GM06990 (cell line): ENCODE results near the gene OR56A5.
"Not testable (repeated sequence)": the region's sequence is repeated elsewhere in the genome, so short reads cannot be mapped to it uniquely, and the experiment has no call there.

Experiments used
- DNase-seq: peaks from one replicate; pipeline ENCODE4 v3.0.0-alpha.2; 2011; ENCODE audit not compliant: insufficient read length; ENCODE audit errors: extremely low read depth
- H3K27me3 ChIP-seq: replicated peaks from 2 replicates; pipeline ENCODE4 v1.6.0; 2011; ENCODE audit warnings: low read length; ENCODE audit not compliant: control insufficient read depth, insufficient read depth
- H3K36me3 ChIP-seq: 2 replicates; pipeline ENCODE4 v1.5.1; 2011; ENCODE audit warnings: low read length; ENCODE audit not compliant: control insufficient read depth, insufficient read depth
- H3K4me3 ChIP-seq: replicated peaks from 2 replicates; pipeline ENCODE4 v1.5.1; 2011; ENCODE audit warnings: low read depth, mild to moderate bottlenecking, control low read depth, low read length
- CTCF ChIP-seq: IDR thresholded peaks from 2 replicates; pipeline ENCODE4 v1.5.1; 2011; ENCODE audit warnings: low read length, control low read depth, mild to moderate bottlenecking, inconsistent platforms; ENCODE audit not compliant: insufficient read depth, poor library complexity, severe bottlenecking

OR56A5 gene

GRCh38 chr11:5986885-5987284, 18.6 kb upstream of the OR56A5 start, which contains the start of gene OR52L1:
Gene OR52L1, minus strand, starts transcription at chr11:5986985. Its CDS starts 55 bp downstream, at chr11:5986930.
- no peak for TF ChIP-seq CTCF
- DNase-seq = no peak
- H3K36me3 ChIP-seq = no peaks in the 10 kb centered on the region
- no peaks in the 10 kb centered on the region for H3K27me3 ChIP-seq
- H3K4me3 ChIP-seq = no peak within 1 kb of the TSS

- no peak for DNase-seq
- Histone ChIP-seq H3K27me3 (no peaks in the 10 kb centered on the region), H3K36me3 (no peaks in the 10 kb centered on the region), H3K4me3 (no peak overlapping the region)
- TF ChIP-seq CTCF = peak; percentile 2
Measured at GRCh38 chr11:5983443-5983842, 15.1 kb upstream of the OR56A5 start.

GRCh38 chr11:5973530-5973929, 5.2 kb upstream of the OR56A5 start:
- H3K36me3 ChIP-seq = no peaks in the 10 kb centered on the region
- no peak for DNase-seq
- TF ChIP-seq CTCF = no peak
- H3K27me3 ChIP-seq = no peaks in the 10 kb centered on the region; the same call in 1 of the 2 replicates
- H3K4me3 ChIP-seq = no peak overlapping the region

- H3K4me3 ChIP-seq = no peak overlapping the region
- no peaks in the 10 kb centered on the region; the same call in 1 of the 2 replicates for H3K27me3 ChIP-seq
- no peaks in the 10 kb centered on the region for H3K36me3 ChIP-seq
- TF ChIP-seq CTCF = no peak
- DNase-seq = no peak
Measured at GRCh38 chr11:5967708-5968107, 586 bp downstream of the OR56A5 start.

GRCh38 chr11:5966958-5967357, 1.3 kb downstream of the OR56A5 start:
- no peak for TF ChIP-seq CTCF
- no peak for DNase-seq
- Histone ChIP-seq H3K27me3 (no peaks in the 10 kb centered on the region; the same call in 1 of the 2 replicates), H3K36me3 (no peaks in the 10 kb centered on the region), H3K4me3 (no peak overlapping the region)

GRCh38 chr11:5960704-5961320, 7.5 kb downstream of the OR56A5 start:
- H3K36me3 ChIP-seq, H3K27me3 ChIP-seq, H3K4me3 ChIP-seq, DNase-seq: not testable (repeated sequence)
